ENCODE results near the gene C4orf36.

C4orf36 gene

GRCh38 chr4:86891762-86892635, at the start of gene C4orf36:
C4orf36 (minus strand) TSS chr4:86892422; CDS start chr4:86891520, 902 bp downstream.
- no peaks in the 10 kb centered on the region for H3K9me3 ChIP-seq (ENCODE audit: control insufficient read depth in 5 of 5, low read length in 5 of 5)
- H3K27ac ChIP-seq (ENCODE audit: low read depth, low read length), result no peak within 1 kb of the TSS
- peak within 1 kb of the TSS; percentile 66 to 87 (median 77) for H3K9ac ChIP-seq (ENCODE audit: low read length in 5 of 5)
- H3K4me3 ChIP-seq (ENCODE audit: low read depth in 1 of 5, low read length in 5 of 5), result peak within 1 kb of the TSS; percentile 64 to 85 (median 77)
- no peaks in the 10 kb centered on the region for H3K27me3 ChIP-seq (ENCODE audit: control insufficient read depth in 5 of 5, insufficient read depth in 4 of 5, low read length in 5 of 5)
- H3K4me1 ChIP-seq (ENCODE audit: control insufficient read depth in 5 of 5, insufficient read depth in 5 of 5, low read length in 5 of 5), result peaks cover 4 to 21% (median 15%) of the 10 kb centered on the region in 5 donors
- peaks cover 0 to 4% (median 0%) of the 10 kb centered on the region in 5 donors for H3K36me3 ChIP-seq (ENCODE audit: control insufficient read depth in 5 of 5, insufficient read depth in 5 of 5, low read length in 5 of 5)

- no peaks in the 10 kb centered on the region for H3K36me3 ChIP-seq (ENCODE audit: control insufficient read depth in 5 of 5, insufficient read depth in 5 of 5, low read length in 5 of 5)
- H3K27ac ChIP-seq (ENCODE audit: low read depth, low read length), result no peak overlapping the region
- no peaks in the 10 kb centered on the region for H3K9me3 ChIP-seq (ENCODE audit: control insufficient read depth in 5 of 5, low read length in 5 of 5)
- H3K4me1 ChIP-seq (ENCODE audit: control insufficient read depth in 5 of 5, insufficient read depth in 5 of 5, low read length in 5 of 5), result peaks cover 0 to 44% (median 31%) of the 10 kb centered on the region in 5 donors
- H3K27me3 ChIP-seq (ENCODE audit: control insufficient read depth in 5 of 5, insufficient read depth in 4 of 5, low read length in 5 of 5), result no peaks in the 10 kb centered on the region
- H3K9ac ChIP-seq (ENCODE audit: low read length in 5 of 5), result no peak overlapping the region
- H3K4me3 ChIP-seq (ENCODE audit: low read depth in 1 of 5, low read length in 5 of 5), result no peak overlapping the region
Observed at GRCh38 chr4:86940920-86941460, 48.8 kb upstream of the C4orf36 start.

GRCh38 chr4:86939729-86940575, 47.7 kb upstream of the C4orf36 start:
- Histone ChIP-seq H3K9ac (ENCODE audit: low read length in 5 of 5) (peak overlapping the region in 1 of 5 donors; percentile 16), H3K27me3 (ENCODE audit: control insufficient read depth in 5 of 5, insufficient read depth in 4 of 5, low read length in 5 of 5) (no peaks in the 10 kb centered on the region), H3K4me3 (ENCODE audit: low read depth in 1 of 5, low read length in 5 of 5) (peak overlapping the region in 1 of 5 donors; percentile 13), H3K36me3 (ENCODE audit: control insufficient read depth in 5 of 5, insufficient read depth in 5 of 5, low read length in 5 of 5) (no peaks in the 10 kb centered on the region), H3K4me1 (ENCODE audit: control insufficient read depth in 5 of 5, insufficient read depth in 5 of 5, low read length in 5 of 5) (peaks cover 0 to 46% (median 34%) of the 10 kb centered on the region in 5 donors), H3K9me3 (ENCODE audit: control insufficient read depth in 5 of 5, low read length in 5 of 5) (no peaks in the 10 kb centered on the region), H3K27ac (ENCODE audit: low read depth, low read length) (peak overlapping the region; percentile 84)

- Histone ChIP-seq H3K36me3 (ENCODE audit: control insufficient read depth in 5 of 5, insufficient read depth in 5 of 5, low read length in 5 of 5) (no peaks in the 10 kb centered on the region), H3K27ac (ENCODE audit: low read depth, low read length) (peak overlapping the region; percentile 84), H3K9ac (ENCODE audit: low read length in 5 of 5) (peak overlapping the region in 2 of 5 donors; percentile 47 to 49), H3K9me3 (ENCODE audit: control insufficient read depth in 5 of 5, low read length in 5 of 5) (no peaks in the 10 kb centered on the region), H3K27me3 (ENCODE audit: control insufficient read depth in 5 of 5, insufficient read depth in 4 of 5, low read length in 5 of 5) (no peaks in the 10 kb centered on the region), H3K4me1 (ENCODE audit: control insufficient read depth in 5 of 5, insufficient read depth in 5 of 5, low read length in 5 of 5) (peaks cover 0 to 51% (median 39%) of the 10 kb centered on the region in 5 donors), H3K4me3 (ENCODE audit: low read depth in 1 of 5, low read length in 5 of 5) (peak overlapping the region in 2 of 5 donors; percentile 13 to 19)
Observed at GRCh38 chr4:86938771-86939520, 46.7 kb upstream of the C4orf36 start.

- Histone ChIP-seq H3K27ac (ENCODE audit: low read depth, low read length) (peak overlapping the region; percentile 99), H3K9me3 (ENCODE audit: control insufficient read depth in 5 of 5, low read length in 5 of 5) (no peaks in the 10 kb centered on the region), H3K36me3 (ENCODE audit: control insufficient read depth in 5 of 5, insufficient read depth in 5 of 5, low read length in 5 of 5) (peaks cover 0 to 4% (median 0%) of the 10 kb centered on the region in 5 donors), H3K4me1 (ENCODE audit: control insufficient read depth in 5 of 5, insufficient read depth in 5 of 5, low read length in 5 of 5) (peaks cover 0 to 56% (median 39%) of the 10 kb centered on the region in 5 donors), H3K4me3 (ENCODE audit: low read depth in 1 of 5, low read length in 5 of 5) (peak overlapping the region; percentile 82 to 94 (median 90)), H3K9ac (ENCODE audit: low read length in 5 of 5) (peak overlapping the region; percentile 82 to 95 (median 92)), H3K27me3 (ENCODE audit: control insufficient read depth in 5 of 5, insufficient read depth in 4 of 5, low read length in 5 of 5) (no peaks in the 10 kb centered on the region)
Observed at GRCh38 chr4:86935853-86936733, 43.9 kb upstream of the C4orf36 start.

GRCh38 chr4:86935566-86935852, 43.3 kb upstream of the C4orf36 start:
- H3K9me3 ChIP-seq (ENCODE audit: control insufficient read depth in 5 of 5, low read length in 5 of 5), result no peaks in the 10 kb centered on the region
- no peaks in the 10 kb centered on the region for H3K27me3 ChIP-seq (ENCODE audit: control insufficient read depth in 5 of 5, insufficient read depth in 4 of 5, low read length in 5 of 5)
- peaks cover 0 to 5% (median 3%) of the 10 kb centered on the region in 5 donors for H3K36me3 ChIP-seq (ENCODE audit: control insufficient read depth in 5 of 5, insufficient read depth in 5 of 5, low read length in 5 of 5)
- peak overlapping the region; percentile 99 for H3K27ac ChIP-seq (ENCODE audit: low read depth, low read length)
- peak overlapping the region; percentile 82 to 95 (median 92) for H3K9ac ChIP-seq (ENCODE audit: low read length in 5 of 5)
- H3K4me3 ChIP-seq (ENCODE audit: low read depth in 1 of 5, low read length in 5 of 5), result peak overlapping the region; percentile 82 to 94 (median 90)
- peaks cover 0 to 56% (median 38%) of the 10 kb centered on the region in 5 donors for H3K4me1 ChIP-seq (ENCODE audit: control insufficient read depth in 5 of 5, insufficient read depth in 5 of 5, low read length in 5 of 5)

- Histone ChIP-seq H3K4me3 (ENCODE audit: low read depth in 1 of 5, low read length in 5 of 5) (peak within 1 kb of the TSS; percentile 82 to 94 (median 90)), H3K27ac (ENCODE audit: low read depth, low read length) (peak within 1 kb of the TSS; percentile 99), H3K4me1 (ENCODE audit: control insufficient read depth in 5 of 5, insufficient read depth in 5 of 5, low read length in 5 of 5) (peaks cover 0 to 50% (median 33%) of the 10 kb centered on the region in 5 donors), H3K9me3 (ENCODE audit: control insufficient read depth in 5 of 5, low read length in 5 of 5) (no peaks in the 10 kb centered on the region), H3K36me3 (ENCODE audit: control insufficient read depth in 5 of 5, insufficient read depth in 5 of 5, low read length in 5 of 5) (peaks cover 0 to 5% (median 3%) of the 10 kb centered on the region in 5 donors), H3K27me3 (ENCODE audit: control insufficient read depth in 5 of 5, insufficient read depth in 4 of 5, low read length in 5 of 5) (no peaks in the 10 kb centered on the region), H3K9ac (ENCODE audit: low read length in 5 of 5) (peak within 1 kb of the TSS; percentile 86 to 95 (median 94))
Observed at GRCh38 chr4:86934771-86935565, 42.7 kb upstream of the C4orf36 start, which contains the start of gene AFF1. AFF1 (plus strand) TSS chr4:86935011; CDS start chr4:86948534, 13,523 bp downstream.

- H3K9me3 ChIP-seq (ENCODE audit: control insufficient read depth in 5 of 5, low read length in 5 of 5), result no peaks in the 10 kb centered on the region
Observed at GRCh38 chr4:86934147-86934770, 42.0 kb upstream of the C4orf36 start.

More at GRCh38 chr4:86934147-86934770, 42.0 kb upstream of the C4orf36 start:
- Histone ChIP-seq H3K27ac (ENCODE audit: low read depth, low read length) (peak overlapping the region; percentile 99), H3K4me3 (ENCODE audit: low read depth in 1 of 5, low read length in 5 of 5) (peak overlapping the region; percentile 78 to 94 (median 82)), H3K36me3 (ENCODE audit: control insufficient read depth in 5 of 5, insufficient read depth in 5 of 5, low read length in 5 of 5) (peaks cover 0 to 5% (median 3%) of the 10 kb centered on the region in 5 donors), H3K27me3 (ENCODE audit: control insufficient read depth in 5 of 5, insufficient read depth in 4 of 5, low read length in 5 of 5) (no peaks in the 10 kb centered on the region), H3K9ac (ENCODE audit: low read length in 5 of 5) (peak overlapping the region; percentile 80 to 95 (median 84)), H3K4me1 (ENCODE audit: control insufficient read depth in 5 of 5, insufficient read depth in 5 of 5, low read length in 5 of 5) (peaks cover 0 to 43% (median 26%) of the 10 kb centered on the region in 5 donors)

Measured in subcutaneous abdominal adipose tissue (tissue), 5 donors.